Measurements from ENCODE around the gene KCNAB2.

Gene KCNAB2

GRCh38 chr1:6033124-6033523 is 12.6 kb upstream of the KCNAB2 start:
- H3K9ac ChIP-seq (ENCODE audit: low read depth in 1 of 2, low read length in 2 of 2), result no peak overlapping the region
- H3K27me3 ChIP-seq (ENCODE audit: control insufficient read depth in 2 of 2, insufficient read depth in 2 of 2, low read length in 2 of 2), result peaks cover 0 to 1% of the 10 kb centered on the region in 2 donors
- H3K36me3 ChIP-seq (ENCODE audit: control insufficient read depth in 2 of 2, insufficient read depth in 2 of 2, low read length in 2 of 2), result no peaks in the 10 kb centered on the region
- H3K9me3 ChIP-seq (ENCODE audit: control insufficient read depth in 2 of 2, low read length in 2 of 2), result no peaks in the 10 kb centered on the region
- H3K27ac ChIP-seq (ENCODE audit: low read depth in 2 of 2, low read length in 2 of 2), result no peak overlapping the region
- no peak overlapping the region for H3K4me3 ChIP-seq (ENCODE audit: low read length in 2 of 2)
- no peaks in the 10 kb centered on the region for H3K4me1 ChIP-seq (ENCODE audit: control insufficient read depth in 2 of 2, insufficient read depth in 2 of 2, low read length in 2 of 2)

GRCh38 chr1:6033986-6034749 is 11.5 kb upstream of the KCNAB2 start:
- no peaks in the 10 kb centered on the region for H3K9me3 ChIP-seq (ENCODE audit: control insufficient read depth in 2 of 2, low read length in 2 of 2)
- H3K4me1 ChIP-seq (ENCODE audit: control insufficient read depth in 2 of 2, insufficient read depth in 2 of 2, low read length in 2 of 2), result no peaks in the 10 kb centered on the region
- no peak overlapping the region for H3K4me3 ChIP-seq (ENCODE audit: low read length in 2 of 2)
- H3K36me3 ChIP-seq (ENCODE audit: control insufficient read depth in 2 of 2, insufficient read depth in 2 of 2, low read length in 2 of 2), result no peaks in the 10 kb centered on the region
- H3K27me3 ChIP-seq (ENCODE audit: control insufficient read depth in 2 of 2, insufficient read depth in 2 of 2, low read length in 2 of 2), result peaks cover 0 to 1% of the 10 kb centered on the region in 2 donors
- H3K9ac ChIP-seq (ENCODE audit: low read depth in 1 of 2, low read length in 2 of 2), result no peak overlapping the region
- H3K27ac ChIP-seq (ENCODE audit: low read depth in 2 of 2, low read length in 2 of 2), result no peak overlapping the region

- Histone ChIP-seq H3K36me3 (ENCODE audit: control insufficient read depth in 2 of 2, insufficient read depth in 2 of 2, low read length in 2 of 2) (no peaks in the 10 kb centered on the region), H3K9me3 (ENCODE audit: control insufficient read depth in 2 of 2, low read length in 2 of 2) (no peaks in the 10 kb centered on the region), H3K27ac (ENCODE audit: low read depth in 2 of 2, low read length in 2 of 2) (no peak overlapping the region), H3K4me1 (ENCODE audit: control insufficient read depth in 2 of 2, insufficient read depth in 2 of 2, low read length in 2 of 2) (no peaks in the 10 kb centered on the region), H3K4me3 (ENCODE audit: low read length in 2 of 2) (no peak overlapping the region), H3K27me3 (ENCODE audit: control insufficient read depth in 2 of 2, insufficient read depth in 2 of 2, low read length in 2 of 2) (peaks cover 0 to 1% of the 10 kb centered on the region in 2 donors), H3K9ac (ENCODE audit: low read depth in 1 of 2, low read length in 2 of 2) (no peak overlapping the region)
Observed at GRCh38 chr1:6034750-6035096, 11.0 kb upstream of the KCNAB2 start.

- Histone ChIP-seq H3K9ac (ENCODE audit: low read depth in 1 of 2, low read length in 2 of 2) (no peak overlapping the region), H3K27ac (ENCODE audit: low read depth in 2 of 2, low read length in 2 of 2) (no peak overlapping the region), H3K4me3 (ENCODE audit: low read length in 2 of 2) (no peak overlapping the region), H3K36me3 (ENCODE audit: control insufficient read depth in 2 of 2, insufficient read depth in 2 of 2, low read length in 2 of 2) (peaks cover 0 to 4% of the 10 kb centered on the region in 2 donors), H3K27me3 (ENCODE audit: control insufficient read depth in 2 of 2, insufficient read depth in 2 of 2, low read length in 2 of 2) (peaks cover 0 to 1% of the 10 kb centered on the region in 2 donors), H3K4me1 (ENCODE audit: control insufficient read depth in 2 of 2, insufficient read depth in 2 of 2, low read length in 2 of 2) (no peaks in the 10 kb centered on the region), H3K9me3 (ENCODE audit: control insufficient read depth in 2 of 2, low read length in 2 of 2) (no peaks in the 10 kb centered on the region)
Observed at GRCh38 chr1:6035303-6035702, 10.4 kb upstream of the KCNAB2 start.

GRCh38 chr1:6035719-6036118 is 10.0 kb upstream of the KCNAB2 start:
- Histone ChIP-seq H3K9me3 (ENCODE audit: control insufficient read depth in 2 of 2, low read length in 2 of 2) (no peaks in the 10 kb centered on the region), H3K27ac (ENCODE audit: low read depth in 2 of 2, low read length in 2 of 2) (no peak overlapping the region), H3K4me3 (ENCODE audit: low read length in 2 of 2) (no peak overlapping the region), H3K27me3 (ENCODE audit: control insufficient read depth in 2 of 2, insufficient read depth in 2 of 2, low read length in 2 of 2) (peaks cover 0 to 1% of the 10 kb centered on the region in 2 donors), H3K36me3 (ENCODE audit: control insufficient read depth in 2 of 2, insufficient read depth in 2 of 2, low read length in 2 of 2) (peaks cover 0 to 4% of the 10 kb centered on the region in 2 donors), H3K9ac (ENCODE audit: low read depth in 1 of 2, low read length in 2 of 2) (no peak overlapping the region), H3K4me1 (ENCODE audit: control insufficient read depth in 2 of 2, insufficient read depth in 2 of 2, low read length in 2 of 2) (no peaks in the 10 kb centered on the region)

- Histone ChIP-seq H3K27ac (ENCODE audit: low read depth in 2 of 2, low read length in 2 of 2) (no peak overlapping the region), H3K9me3 (ENCODE audit: control insufficient read depth in 2 of 2, low read length in 2 of 2) (no peaks in the 10 kb centered on the region), H3K4me1 (ENCODE audit: control insufficient read depth in 2 of 2, insufficient read depth in 2 of 2, low read length in 2 of 2) (no peaks in the 10 kb centered on the region), H3K4me3 (ENCODE audit: low read length in 2 of 2) (no peak overlapping the region), H3K36me3 (ENCODE audit: control insufficient read depth in 2 of 2, insufficient read depth in 2 of 2, low read length in 2 of 2) (peaks cover 0 to 8% of the 10 kb centered on the region in 2 donors), H3K9ac (ENCODE audit: low read depth in 1 of 2, low read length in 2 of 2) (no peak overlapping the region), H3K27me3 (ENCODE audit: control insufficient read depth in 2 of 2, insufficient read depth in 2 of 2, low read length in 2 of 2) (peaks cover 0 to 1% of the 10 kb centered on the region in 2 donors)
Observed at GRCh38 chr1:6037338-6037762, 8.3 kb upstream of the KCNAB2 start.

GRCh38 chr1:6038603-6039002 is 7.1 kb upstream of the KCNAB2 start:
- H3K4me3 ChIP-seq (ENCODE audit: low read length in 2 of 2), result no peak overlapping the region
- H3K27ac ChIP-seq (ENCODE audit: low read depth in 2 of 2, low read length in 2 of 2), result no peak overlapping the region
- H3K36me3 ChIP-seq (ENCODE audit: control insufficient read depth in 2 of 2, insufficient read depth in 2 of 2, low read length in 2 of 2), result peaks cover 0 to 8% of the 10 kb centered on the region in 2 donors
- H3K9ac ChIP-seq (ENCODE audit: low read depth in 1 of 2, low read length in 2 of 2), result no peak overlapping the region
- H3K9me3 ChIP-seq (ENCODE audit: control insufficient read depth in 2 of 2, low read length in 2 of 2), result no peaks in the 10 kb centered on the region
- no peaks in the 10 kb centered on the region for H3K4me1 ChIP-seq (ENCODE audit: control insufficient read depth in 2 of 2, insufficient read depth in 2 of 2, low read length in 2 of 2)
- no peaks in the 10 kb centered on the region for H3K27me3 ChIP-seq (ENCODE audit: control insufficient read depth in 2 of 2, insufficient read depth in 2 of 2, low read length in 2 of 2)

GRCh38 chr1:6039031-6039430 is 6.7 kb upstream of the KCNAB2 start:
- Histone ChIP-seq H3K4me1 (ENCODE audit: control insufficient read depth in 2 of 2, insufficient read depth in 2 of 2, low read length in 2 of 2) (no peaks in the 10 kb centered on the region), H3K27me3 (ENCODE audit: control insufficient read depth in 2 of 2, insufficient read depth in 2 of 2, low read length in 2 of 2) (no peaks in the 10 kb centered on the region), H3K9ac (ENCODE audit: low read depth in 1 of 2, low read length in 2 of 2) (no peak overlapping the region), H3K9me3 (ENCODE audit: control insufficient read depth in 2 of 2, low read length in 2 of 2) (no peaks in the 10 kb centered on the region), H3K27ac (ENCODE audit: low read depth in 2 of 2, low read length in 2 of 2) (no peak overlapping the region), H3K4me3 (ENCODE audit: low read length in 2 of 2) (no peak overlapping the region), H3K36me3 (ENCODE audit: control insufficient read depth in 2 of 2, insufficient read depth in 2 of 2, low read length in 2 of 2) (peaks cover 0 to 8% of the 10 kb centered on the region in 2 donors)

- H3K27ac ChIP-seq (ENCODE audit: low read depth in 2 of 2, low read length in 2 of 2), result no peak overlapping the region
- peaks cover 0 to 8% of the 10 kb centered on the region in 2 donors for H3K36me3 ChIP-seq (ENCODE audit: control insufficient read depth in 2 of 2, insufficient read depth in 2 of 2, low read length in 2 of 2)
- no peak overlapping the region for H3K4me3 ChIP-seq (ENCODE audit: low read length in 2 of 2)
- no peaks in the 10 kb centered on the region for H3K4me1 ChIP-seq (ENCODE audit: control insufficient read depth in 2 of 2, insufficient read depth in 2 of 2, low read length in 2 of 2)
- no peak overlapping the region for H3K9ac ChIP-seq (ENCODE audit: low read depth in 1 of 2, low read length in 2 of 2)
- H3K9me3 ChIP-seq (ENCODE audit: control insufficient read depth in 2 of 2, low read length in 2 of 2), result no peaks in the 10 kb centered on the region
- no peaks in the 10 kb centered on the region for H3K27me3 ChIP-seq (ENCODE audit: control insufficient read depth in 2 of 2, insufficient read depth in 2 of 2, low read length in 2 of 2)
Observed at GRCh38 chr1:6040444-6040843, 5.2 kb upstream of the KCNAB2 start.

GRCh38 chr1:6040861-6041415 is 4.8 kb upstream of the KCNAB2 start:
- Histone ChIP-seq H3K36me3 (ENCODE audit: control insufficient read depth in 2 of 2, insufficient read depth in 2 of 2, low read length in 2 of 2) (peaks cover 0 to 8% of the 10 kb centered on the region in 2 donors), H3K9me3 (ENCODE audit: control insufficient read depth in 2 of 2, low read length in 2 of 2) (no peaks in the 10 kb centered on the region), H3K27me3 (ENCODE audit: control insufficient read depth in 2 of 2, insufficient read depth in 2 of 2, low read length in 2 of 2) (no peaks in the 10 kb centered on the region), H3K9ac (ENCODE audit: low read depth in 1 of 2, low read length in 2 of 2) (no peak overlapping the region), H3K4me1 (ENCODE audit: control insufficient read depth in 2 of 2, insufficient read depth in 2 of 2, low read length in 2 of 2) (no peaks in the 10 kb centered on the region), H3K4me3 (ENCODE audit: low read length in 2 of 2) (no peak overlapping the region), H3K27ac (ENCODE audit: low read depth in 2 of 2, low read length in 2 of 2) (no peak overlapping the region)

All from mucosa of rectum (tissue), 2 donors.